MM.1S (cell line): ENCODE data around the gene S100A7A.

Experiments used
- CTCF ChIP-seq: fragments of 300-600 bp; sonication (generic); IDR thresholded peaks from 2 replicates; pipeline ENCODE4 v1.5.1; 2016; ENCODE audit warnings: antibody characterized with exemption, low read length, mixed read lengths
- EZH2 ChIP-seq: fragments of 300-600 bp; sonication (generic); optimal IDR thresholded peaks from 2 replicates; pipeline ENCODE3; 2017; ENCODE audit warnings: low read depth, mild to moderate bottlenecking, antibody characterized with exemption, low read length, mixed read lengths
- EZH2phosphoT487 ChIP-seq: fragments of 300-600 bp; sonication (generic); IDR thresholded peaks from 2 replicates; pipeline ENCODE4 v1.6.1; 2018; ENCODE audit warnings: antibody characterized with exemption, low read length

DNA sequence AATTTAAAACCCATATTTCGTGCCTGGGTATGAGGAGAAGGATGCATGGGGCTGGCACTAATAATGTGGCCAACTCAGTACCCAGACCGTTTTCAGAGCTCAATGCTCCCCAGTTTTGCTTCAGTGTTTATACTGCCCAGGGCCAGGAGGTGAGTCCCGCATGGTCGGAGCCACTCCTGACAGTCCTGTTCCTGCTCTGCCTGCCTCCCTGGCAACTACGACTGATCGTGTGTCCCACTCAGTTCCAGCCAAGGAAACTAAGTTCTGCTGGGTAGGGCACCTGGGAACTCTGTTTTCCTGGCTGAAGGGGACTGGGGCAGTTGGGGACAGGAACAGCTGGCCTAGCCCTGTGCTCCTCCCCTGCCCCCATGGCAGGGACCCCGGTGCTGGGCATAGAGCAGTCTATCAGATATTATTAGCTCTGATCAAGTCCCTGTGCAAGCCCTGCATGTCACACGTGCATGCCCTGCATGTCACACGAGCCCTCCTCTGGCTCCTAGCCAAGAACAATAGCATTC is 25.0 kb downstream of the S100A7A start:
- TF ChIP-seq CTCF (no peak), EZH2phosphoT487 (no peak), EZH2 (no peak)
